ENCODE data around the gene WSB1.

Gene WSB1

GRCh38 chr17:27321372-27321771, 27.5 kb downstream of the WSB1 start:
- Histone ChIP-seq H3K4me3 (replicated peaks; ENCODE audit: insufficient read depth, low read length) (no peak overlapping the region), H3K27ac (replicated peaks) (no peak overlapping the region), H3K27me3 (ENCODE audit: insufficient read depth, poor library complexity, severe bottlenecking) (no peaks in the 10 kb centered on the region)
- DNase-seq (ENCODE audit: low read depth in 1 of 2, low spot score in 1 of 2): no peak
- TF ChIP-seq POLR2AphosphoS5 (IDR thresholded peaks at IDR 0.05; ENCODE audit: low read depth): no peak
- TF ChIP-seq CTCF (IDR thresholded peaks at IDR 0.05; ENCODE audit: insufficient read depth, low read length): no peak
- no peak for TF ChIP-seq SPI1 (IDR thresholded peaks at IDR 0.05; ENCODE audit: borderline replicate concordance, low read depth)

- Histone ChIP-seq H3K4me3 (replicated peaks; ENCODE audit: insufficient read depth, low read length) (no peak overlapping the region), H3K27me3 (ENCODE audit: insufficient read depth, poor library complexity, severe bottlenecking) (no peaks in the 10 kb centered on the region), H3K27ac (replicated peaks) (no peak overlapping the region)
- TF ChIP-seq POLR2AphosphoS5 (IDR thresholded peaks at IDR 0.05; ENCODE audit: low read depth): no peak
- no peak for TF ChIP-seq GABPA (IDR thresholded peaks at IDR 0.05; ENCODE audit: low read depth)
- TF ChIP-seq, protein P1, sequence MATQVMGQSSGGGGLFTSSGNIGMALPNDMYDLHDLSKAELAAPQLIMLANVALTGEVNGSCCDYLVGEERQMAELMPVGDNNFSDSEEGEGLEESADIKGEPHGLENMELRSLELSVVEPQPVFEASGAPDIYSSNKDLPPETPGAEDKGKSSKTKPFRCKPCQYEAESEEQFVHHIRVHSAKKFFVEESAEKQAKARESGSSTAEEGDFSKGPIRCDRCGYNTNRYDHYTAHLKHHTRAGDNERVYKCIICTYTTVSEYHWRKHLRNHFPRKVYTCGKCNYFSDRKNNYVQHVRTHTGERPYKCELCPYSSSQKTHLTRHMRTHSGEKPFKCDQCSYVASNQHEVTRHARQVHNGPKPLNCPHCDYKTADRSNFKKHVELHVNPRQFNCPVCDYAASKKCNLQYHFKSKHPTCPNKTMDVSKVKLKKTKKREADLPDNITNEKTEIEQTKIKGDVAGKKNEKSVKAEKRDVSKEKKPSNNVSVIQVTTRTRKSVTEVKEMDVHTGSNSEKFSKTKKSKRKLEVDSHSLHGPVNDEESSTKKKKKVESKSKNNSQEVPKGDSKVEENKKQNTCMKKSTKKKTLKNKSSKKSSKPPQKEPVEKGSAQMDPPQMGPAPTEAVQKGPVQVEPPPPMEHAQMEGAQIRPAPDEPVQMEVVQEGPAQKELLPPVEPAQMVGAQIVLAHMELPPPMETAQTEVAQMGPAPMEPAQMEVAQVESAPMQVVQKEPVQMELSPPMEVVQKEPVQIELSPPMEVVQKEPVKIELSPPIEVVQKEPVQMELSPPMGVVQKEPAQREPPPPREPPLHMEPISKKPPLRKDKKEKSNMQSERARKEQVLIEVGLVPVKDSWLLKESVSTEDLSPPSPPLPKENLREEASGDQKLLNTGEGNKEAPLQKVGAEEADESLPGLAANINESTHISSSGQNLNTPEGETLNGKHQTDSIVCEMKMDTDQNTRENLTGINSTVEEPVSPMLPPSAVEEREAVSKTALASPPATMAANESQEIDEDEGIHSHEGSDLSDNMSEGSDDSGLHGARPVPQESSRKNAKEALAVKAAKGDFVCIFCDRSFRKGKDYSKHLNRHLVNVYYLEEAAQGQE (IDR thresholded peaks at IDR 0.05; ENCODE audit: insufficient replicate concordance, low read depth): no peak
- no peak for TF ChIP-seq CTCF (IDR thresholded peaks at IDR 0.05; ENCODE audit: insufficient read depth, low read length)
- no peak for TF ChIP-seq SPI1 (IDR thresholded peaks at IDR 0.05; ENCODE audit: borderline replicate concordance, low read depth)
- DNase-seq (ENCODE audit: low read depth in 1 of 2, low spot score in 1 of 2): no peak
Measured at GRCh38 chr17:27322026-27322425, 28.1 kb downstream of the WSB1 start.

DNA sequence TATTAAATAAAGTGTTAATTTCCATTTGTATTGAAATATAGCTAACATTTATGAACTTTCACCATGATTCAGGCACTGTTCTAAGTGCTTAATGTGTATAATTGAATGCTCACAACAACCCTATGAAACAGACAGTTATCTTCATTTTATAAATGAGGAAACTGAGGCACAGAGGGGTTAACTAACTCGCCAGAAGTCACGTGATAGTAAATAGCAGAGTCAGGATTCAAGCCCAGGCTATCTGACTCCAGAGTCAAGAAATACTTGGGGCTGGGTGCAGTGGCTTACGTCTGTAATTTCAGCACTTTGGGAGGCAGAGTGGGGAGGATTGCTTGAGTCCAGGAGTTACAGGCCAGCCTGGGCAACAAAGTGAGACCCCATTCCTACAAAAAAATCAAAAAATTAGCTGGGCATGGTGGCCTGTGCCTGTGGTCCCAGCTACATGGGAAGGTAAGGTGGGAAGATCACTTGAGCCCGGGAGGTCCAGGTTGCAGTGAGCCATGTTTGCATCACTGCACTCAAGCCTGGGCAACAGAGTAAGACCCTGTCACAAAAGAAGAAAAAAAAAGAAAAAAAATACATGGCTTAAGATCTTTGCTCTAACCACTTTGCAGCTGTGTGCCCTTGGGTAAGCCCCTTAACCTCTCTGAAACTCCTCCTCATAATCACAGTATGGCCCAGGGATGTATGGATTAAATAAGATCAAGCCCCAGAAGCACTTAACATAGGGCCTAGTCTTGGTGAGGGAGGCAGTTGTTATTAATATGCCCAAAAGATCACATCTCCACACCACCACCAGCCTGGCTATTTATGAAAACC, 29.0 kb downstream of the WSB1 start:
- Histone ChIP-seq H3K27me3 (ENCODE audit: insufficient read depth, poor library complexity, severe bottlenecking) (no peaks in the 10 kb centered on the region), H3K4me3 (replicated peaks; ENCODE audit: insufficient read depth, low read length) (no peak overlapping the region), H3K27ac (replicated peaks) (no peak overlapping the region)
- DNase-seq (ENCODE audit: low read depth in 1 of 2, low spot score in 1 of 2): no peak
- TF ChIP-seq GABPA (IDR thresholded peaks at IDR 0.05; ENCODE audit: low read depth) (no peak), SPI1 (IDR thresholded peaks at IDR 0.05; ENCODE audit: borderline replicate concordance, low read depth) (no peak), CTCF (IDR thresholded peaks at IDR 0.05; ENCODE audit: insufficient read depth, low read length) (no peak), POLR2AphosphoS5 (IDR thresholded peaks at IDR 0.05; ENCODE audit: low read depth) (no peak)
- TF ChIP-seq, protein P1 (IDR thresholded peaks at IDR 0.05; ENCODE audit: insufficient replicate concordance, low read depth): no peak
